Loucy (cell line): ENCODE results near the gene ANKS4B.

Source experiments
- H2AFZ ChIP-seq: fragments of 200-600 bp; sonication (generic); 2 replicates; pipeline ENCODE4 v1.6.0; 2016; ENCODE audit warnings: antibody characterized with exemption, mild to moderate bottlenecking, low read length, moderate library complexity
- H3F3A ChIP-seq: fragments of 200-600 bp; 2 replicates; pipeline ENCODE4 v1.6.0; 2016; ENCODE audit warnings: antibody characterized with exemption, low read depth, mild to moderate bottlenecking
- H3K27me3 ChIP-seq: fragments of 200-600 bp; sonication (generic); 2 replicates; pipeline ENCODE4 v1.6.1; 2014; ENCODE audit warnings: low read length, mild to moderate bottlenecking; ENCODE audit not compliant: insufficient read depth, poor library complexity, severe bottlenecking
- H3K36me3 ChIP-seq: fragments of 200-600 bp; sonication (generic); 2 replicates; pipeline ENCODE4 v1.6.1; 2016; ENCODE audit warnings: low read length; ENCODE audit not compliant: insufficient read depth
- H3K4me1 ChIP-seq: fragments of 200-600 bp; sonication (generic); 2 replicates; pipeline ENCODE4 v1.5.1; 2014; ENCODE audit warnings: low read length, mild to moderate bottlenecking; ENCODE audit not compliant: insufficient read depth, poor library complexity, severe bottlenecking
- H3K4me2 ChIP-seq: fragments of 200-600 bp; sonication (generic); 2 replicates; pipeline ENCODE4 v1.6.0; 2014; ENCODE audit warnings: antibody characterized with exemption, low read length, low read depth, mild to moderate bottlenecking; ENCODE audit not compliant: poor library complexity, severe bottlenecking
- H3K4me3 ChIP-seq: fragments of 200-600 bp; sonication (generic); 2 replicates; pipeline ENCODE4 v1.5.1; 2014; ENCODE audit warnings: low read length, mild to moderate bottlenecking, mixed read lengths; ENCODE audit not compliant: poor library complexity, severe bottlenecking
- H3K79me2 ChIP-seq: fragments of 200-600 bp; sonication (generic); 2 replicates; pipeline ENCODE4 v1.6.1; 2014; ENCODE audit warnings: low read length; ENCODE audit not compliant: insufficient read depth
- H3K9ac ChIP-seq: fragments of 200-600 bp; sonication (generic); 2 replicates; pipeline ENCODE4 v1.6.0; 2014; ENCODE audit warnings: mild to moderate bottlenecking, low read depth, low read length, moderate library complexity; ENCODE audit not compliant: poor library complexity, severe bottlenecking
- H3K9me2 ChIP-seq: fragments of 200-600 bp; sonication (generic); replicated peaks from 2 replicates; pipeline ENCODE4 v1.6.1; 2016; ENCODE audit warnings: low read depth, low read length, mixed read lengths
- H3K9me3 ChIP-seq: fragments of 200-600 bp; sonication (generic); 2 replicates; pipeline ENCODE4 v1.6.1; 2014; ENCODE audit warnings: mild to moderate bottlenecking, antibody characterized with exemption, low read length, low read depth; ENCODE audit not compliant: insufficient read depth
- H4K20me1 ChIP-seq: fragments of 200-600 bp; sonication (generic); 2 replicates; pipeline ENCODE4 v1.6.0; 2014; ENCODE audit warnings: antibody characterized with exemption, low read length, mild to moderate bottlenecking; ENCODE audit not compliant: insufficient read depth, poor library complexity, severe bottlenecking
- EZH2phosphoT487 ChIP-seq: fragments of 200-600 bp; IDR thresholded peaks from 2 replicates; pipeline ENCODE4 v1.6.1; 2018; ENCODE audit warnings: antibody characterized with exemption, mild to moderate bottlenecking, moderate library complexity, borderline replicate concordance
- TF ChIP-seq, protein P1 (sequence below): fragments of 200-600 bp; sonication (generic); conservative IDR thresholded peaks from 2 replicates; pipeline ENCODE4 v1.5.1; 2014; ENCODE audit warnings: mild to moderate bottlenecking, antibody characterized with exemption, low read length

Gene ANKS4B

DNA sequence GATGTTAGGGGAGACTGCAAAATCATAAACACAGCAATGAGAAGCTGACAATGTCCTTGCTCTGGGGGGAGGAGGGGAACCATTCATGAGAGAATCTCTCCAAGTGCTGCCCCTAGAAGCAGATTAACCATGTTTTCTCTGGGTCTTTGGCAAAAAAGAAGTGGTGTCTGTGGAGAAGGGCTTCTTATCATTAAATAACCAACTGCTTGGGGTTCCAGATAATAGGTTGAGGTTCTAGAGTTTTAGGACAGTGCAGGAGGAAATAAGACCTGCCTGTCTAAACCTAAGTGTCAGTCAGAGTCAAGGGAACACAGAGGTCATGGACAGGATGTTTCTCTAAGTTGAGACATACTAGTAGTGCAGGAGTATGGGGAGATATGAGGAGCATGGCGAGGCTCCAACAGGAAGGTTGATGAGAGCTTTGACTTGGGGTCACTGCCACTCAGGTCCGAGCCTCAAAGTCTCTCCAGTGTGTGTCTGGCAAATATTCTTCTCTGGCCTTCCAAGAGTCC lies 5.1 kb upstream of the ANKS4B start:
- Histone ChIP-seq H3K4me3 (no peak overlapping the region), H3F3A (no peaks in the 10 kb centered on the region), H3K36me3 (no peaks in the 10 kb centered on the region), H3K79me2 (no peaks in the 10 kb centered on the region), H2AFZ (no peak overlapping the region), H4K20me1 (no peaks in the 10 kb centered on the region), H3K9me3 (no peaks in the 10 kb centered on the region), H3K4me1 (no peaks in the 10 kb centered on the region), H3K9me2 (no peaks in the 10 kb centered on the region), H3K9ac (no peak overlapping the region), H3K4me2 (no peak overlapping the region), H3K27me3 (peaks cover 7% of the 10 kb centered on the region)
- TF ChIP-seq, protein P1, sequence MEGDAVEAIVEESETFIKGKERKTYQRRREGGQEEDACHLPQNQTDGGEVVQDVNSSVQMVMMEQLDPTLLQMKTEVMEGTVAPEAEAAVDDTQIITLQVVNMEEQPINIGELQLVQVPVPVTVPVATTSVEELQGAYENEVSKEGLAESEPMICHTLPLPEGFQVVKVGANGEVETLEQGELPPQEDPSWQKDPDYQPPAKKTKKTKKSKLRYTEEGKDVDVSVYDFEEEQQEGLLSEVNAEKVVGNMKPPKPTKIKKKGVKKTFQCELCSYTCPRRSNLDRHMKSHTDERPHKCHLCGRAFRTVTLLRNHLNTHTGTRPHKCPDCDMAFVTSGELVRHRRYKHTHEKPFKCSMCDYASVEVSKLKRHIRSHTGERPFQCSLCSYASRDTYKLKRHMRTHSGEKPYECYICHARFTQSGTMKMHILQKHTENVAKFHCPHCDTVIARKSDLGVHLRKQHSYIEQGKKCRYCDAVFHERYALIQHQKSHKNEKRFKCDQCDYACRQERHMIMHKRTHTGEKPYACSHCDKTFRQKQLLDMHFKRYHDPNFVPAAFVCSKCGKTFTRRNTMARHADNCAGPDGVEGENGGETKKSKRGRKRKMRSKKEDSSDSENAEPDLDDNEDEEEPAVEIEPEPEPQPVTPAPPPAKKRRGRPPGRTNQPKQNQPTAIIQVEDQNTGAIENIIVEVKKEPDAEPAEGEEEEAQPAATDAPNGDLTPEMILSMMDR: no peak
- no peak for TF ChIP-seq EZH2phosphoT487

DNA sequence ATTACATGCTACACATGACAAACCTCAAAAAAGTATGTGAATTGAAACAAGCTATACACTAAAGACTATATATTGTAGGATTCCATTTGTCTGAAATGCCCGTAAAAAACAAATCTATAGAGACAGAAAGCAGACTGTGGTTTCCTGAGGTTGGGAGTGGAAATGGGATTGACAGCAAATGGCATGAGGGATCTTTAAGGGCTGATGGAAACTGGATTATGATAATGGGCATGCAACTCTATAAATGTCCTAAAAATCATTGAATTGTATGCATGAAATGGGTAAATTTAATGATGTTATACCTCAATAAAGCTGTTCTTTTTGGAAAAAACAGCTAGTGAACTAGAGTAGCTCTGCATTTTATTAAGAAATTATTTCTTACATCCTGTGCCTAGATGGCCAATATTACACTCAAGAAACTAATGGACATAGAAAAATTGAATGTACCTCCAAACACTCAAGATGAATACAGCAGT lies 416 bp upstream of the ANKS4B start:
- Histone ChIP-seq H3K27me3 (peaks cover 3% of the 10 kb centered on the region), H2AFZ (no peak overlapping the region), H3K4me1 (no peaks in the 10 kb centered on the region), H3F3A (no peaks in the 10 kb centered on the region), H3K79me2 (no peaks in the 10 kb centered on the region), H3K9ac (no peak overlapping the region), H3K4me3 (no peak overlapping the region), H3K9me2 (no peaks in the 10 kb centered on the region), H3K36me3 (no peaks in the 10 kb centered on the region), H3K9me3 (no peaks in the 10 kb centered on the region), H4K20me1 (no peaks in the 10 kb centered on the region), H3K4me2 (no peak overlapping the region)
- TF ChIP-seq, protein P1: no peak
- no peak for TF ChIP-seq EZH2phosphoT487

DNA sequence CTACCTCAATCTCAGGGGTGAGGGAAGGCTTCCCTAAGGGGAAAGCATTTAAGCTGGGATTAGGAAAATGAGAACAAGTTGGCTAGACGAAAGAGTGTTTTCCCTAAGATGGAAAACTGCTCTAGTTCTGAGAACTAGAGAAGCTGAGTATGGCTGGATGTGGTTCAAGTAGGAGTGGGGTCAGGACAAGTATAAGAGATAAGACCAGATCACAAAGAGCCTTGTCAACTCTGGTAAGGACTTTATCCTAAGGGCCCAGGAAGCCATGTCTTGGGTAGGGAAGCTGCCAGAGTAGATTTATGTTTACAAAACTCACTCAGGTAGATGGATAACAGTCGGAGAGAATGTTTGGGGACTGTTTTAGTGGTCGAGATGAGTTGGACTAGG lies 1.7 kb downstream of the ANKS4B start:
- Histone ChIP-seq H3K9me2 (no peaks in the 10 kb centered on the region), H3K4me2 (no peak overlapping the region), H3K79me2 (no peaks in the 10 kb centered on the region), H3K9ac (no peak overlapping the region), H3K4me1 (no peaks in the 10 kb centered on the region), H3K9me3 (no peaks in the 10 kb centered on the region), H2AFZ (no peak overlapping the region), H3F3A (no peaks in the 10 kb centered on the region), H3K4me3 (no peak overlapping the region), H3K36me3 (no peaks in the 10 kb centered on the region), H3K27me3 (no peaks in the 10 kb centered on the region), H4K20me1 (no peaks in the 10 kb centered on the region)
- no peak for TF ChIP-seq EZH2phosphoT487
- TF ChIP-seq, protein P1: no peak
